Astrocyte (in vitro differentiated cells and primary cell): ENCODE results near the gene PNMA5. TPM values are rescaled to one million over a fixed set of nuclear protein-coding genes. Genes with fewer than 3 reads are reported as not detected.
A peak's percentile ranks its signal among the peaks of the same experiment; 100 is the strongest.

Source experiments
- DNase-seq: peaks from one replicate; pipeline ENCODE4 v3.0.0-alpha.2; 2010; ENCODE audit warnings: low read depth
- FAIRE-seq: peaks from 2 replicates; lab custom pipeline; 2011; peaks lifted over from hg19 to GRCh38; lab: Jason Lieb, UNC
- H2AFZ ChIP-seq: 2 replicates; pipeline ENCODE4 v1.6.0; 2012; ENCODE audit warnings: low read depth, low read length, inconsistent platforms
- H3K27ac ChIP-seq: 2 replicates; pipeline ENCODE4 v1.5.1; 2011; ENCODE audit warnings: low read depth, low read length, inconsistent platforms
- H3K27me3 ChIP-seq: 2 replicates; pipeline ENCODE4 v1.6.0; 2011; ENCODE audit warnings: low read length, inconsistent platforms; ENCODE audit not compliant: insufficient read depth
- H3K36me3 ChIP-seq: 2 replicates; pipeline ENCODE4 v1.5.1; 2011; ENCODE audit warnings: low read length, inconsistent platforms; ENCODE audit not compliant: insufficient read depth
- H3K4me1 ChIP-seq: 2 replicates; pipeline ENCODE4 v1.5.1; 2011; ENCODE audit warnings: low read length, inconsistent platforms; ENCODE audit not compliant: insufficient read depth
- H3K4me2 ChIP-seq: 2 replicates; pipeline ENCODE4 v1.6.0; 2012; ENCODE audit warnings: low read length, inconsistent platforms
- H3K4me3 ChIP-seq: 2 replicates; pipeline ENCODE4 v1.5.1; 2011; ENCODE audit warnings: low read depth, mild to moderate bottlenecking, low read length, inconsistent platforms; ENCODE audit not compliant: insufficient read depth
- H3K79me2 ChIP-seq: 2 replicates; pipeline ENCODE4 v1.6.0; 2012; ENCODE audit warnings: mild to moderate bottlenecking, low read length, inconsistent platforms; ENCODE audit not compliant: insufficient read depth
- H3K9ac ChIP-seq: 2 replicates; pipeline ENCODE4 v1.6.0; 2012; ENCODE audit warnings: mild to moderate bottlenecking, low read length, inconsistent platforms
- H3K9me3 ChIP-seq: 2 replicates; pipeline ENCODE4 v1.5.1; 2012; ENCODE audit warnings: low read depth, mild to moderate bottlenecking, low read length, inconsistent platforms; ENCODE audit not compliant: insufficient read depth
- H4K20me1 ChIP-seq: 2 replicates; pipeline ENCODE4 v1.6.0; 2012; ENCODE audit warnings: low read length, inconsistent platforms; ENCODE audit not compliant: insufficient read depth
- H3K27ac Mint-ChIP-seq: one replicate; pipeline ENCODE4 v1.8.0; 2021; ENCODE audit warnings: mild to moderate bottlenecking, mixed read lengths; ENCODE audit not compliant: unreplicated experiment
- H3K27me3 Mint-ChIP-seq: one replicate; pipeline ENCODE4 v1.8.0; 2021; ENCODE audit warnings: low read depth, mixed read lengths; ENCODE audit not compliant: unreplicated experiment
- H3K36me3 Mint-ChIP-seq: one replicate; pipeline ENCODE4 v1.8.0; 2021; ENCODE audit warnings: low read depth, mixed read lengths; ENCODE audit not compliant: unreplicated experiment
- H3K4me1 Mint-ChIP-seq: one replicate; pipeline ENCODE4 v1.8.0; 2021; ENCODE audit warnings: low read depth, mixed read lengths; ENCODE audit not compliant: unreplicated experiment
- H3K4me3 Mint-ChIP-seq: one replicate; pipeline ENCODE4 v1.8.0; 2021; ENCODE audit warnings: mild to moderate bottlenecking, moderate library complexity, mixed read lengths; ENCODE audit not compliant: unreplicated experiment
- H3K9me3 Mint-ChIP-seq: one replicate; pipeline ENCODE4 v1.8.0; 2021; ENCODE audit warnings: mild to moderate bottlenecking, mixed read lengths; ENCODE audit not compliant: unreplicated experiment
- EZH2 ChIP-seq: IDR thresholded peaks from 2 replicates; pipeline ENCODE4 v1.6.1; 2012; ENCODE audit warnings: mild to moderate bottlenecking, low read length, inconsistent platforms; ENCODE audit not compliant: insufficient read depth
- total RNA-seq: library from RNA; stranded (reverse); gene quantifications from 2 replicates; pipeline ENCODE4 v1.2.1, GENCODE V29; 2021
- TF ChIP-seq, protein P1 (sequence below): IDR thresholded peaks from 2 replicates; pipeline ENCODE4 v1.5.1; 2011; ENCODE audit warnings: low read depth, mild to moderate bottlenecking, inconsistent platforms, low read length, moderate library complexity; ENCODE audit not compliant: insufficient read depth

Gene PNMA5
- total RNA-seq, 1 donor from 2014 or later, result not detected

DNA sequence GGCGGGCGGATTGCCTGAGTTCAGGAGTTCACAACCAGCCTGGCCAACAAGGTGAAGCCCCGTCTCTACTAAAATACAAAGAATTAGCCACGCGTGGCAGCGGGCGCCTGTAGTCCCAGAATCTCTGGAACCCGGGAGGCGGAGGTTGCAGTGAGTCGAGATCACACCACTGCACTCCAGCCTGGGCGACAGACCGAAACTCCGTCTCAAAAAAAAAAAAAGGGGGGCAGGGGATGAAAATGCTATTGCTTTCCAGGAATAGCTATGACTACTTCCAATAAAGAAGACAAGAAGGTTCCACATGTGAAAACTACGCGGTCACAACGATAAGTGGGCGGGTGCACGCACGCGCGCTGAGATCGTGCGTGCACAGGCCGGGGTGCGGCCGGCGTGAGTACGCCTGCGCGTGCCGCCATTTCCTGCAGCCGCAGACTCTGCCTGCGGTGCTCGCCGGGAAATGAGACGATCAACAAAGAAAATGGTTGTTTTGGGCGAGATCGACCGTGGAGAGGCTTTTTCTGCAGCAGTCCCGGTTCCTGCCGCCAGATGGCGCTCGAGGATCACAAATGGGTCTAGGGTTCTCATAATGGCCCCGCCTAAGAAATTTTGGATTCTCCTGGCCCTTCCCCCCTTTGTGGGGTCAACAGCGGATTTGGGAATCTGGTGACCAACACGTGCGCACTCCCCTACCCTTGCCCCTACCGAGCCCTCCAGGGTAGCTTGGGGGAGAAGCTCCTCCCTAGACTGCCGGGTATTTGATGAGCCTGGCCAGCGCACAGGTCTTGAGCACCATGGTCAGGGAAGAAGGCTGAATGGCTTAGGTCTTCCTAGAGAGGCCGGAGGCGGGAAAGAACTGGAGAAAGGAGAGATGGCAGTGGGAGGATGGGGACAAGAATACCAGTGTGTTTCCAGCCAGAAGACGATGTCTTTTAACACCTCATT lies 35.1 kb downstream of the PNMA5 start:
- no peaks in the 10 kb centered on the region for H3K9me3 ChIP-seq
- peak; percentile 100 for FAIRE-seq

DNA sequence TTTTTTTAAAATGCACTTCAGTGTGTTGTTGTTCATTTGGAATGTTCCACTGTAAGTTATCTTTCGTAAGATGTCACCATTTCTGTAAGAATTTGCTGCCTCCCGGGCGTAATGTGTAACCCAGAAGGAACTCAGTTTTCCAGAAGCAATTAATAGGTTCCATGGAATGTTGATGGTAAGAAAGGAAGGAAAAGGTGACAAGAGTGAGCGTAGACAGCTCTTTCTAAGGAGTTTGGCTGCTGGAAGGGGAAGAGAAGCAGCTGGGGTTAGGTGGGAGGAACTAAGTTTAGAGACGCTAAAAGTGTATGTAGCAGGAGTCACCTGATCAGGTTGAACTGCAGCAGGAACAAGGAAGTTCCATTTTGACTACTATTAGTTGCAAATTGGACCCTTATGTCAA lies 35.9 kb downstream of the PNMA5 start:
- peak overlapping the region; percentile 26 for H3K27ac ChIP-seq
- peak overlapping the region; percentile 56 for H2AFZ ChIP-seq
- peaks cover 3% of the 10 kb centered on the region for H3K4me1 ChIP-seq
- H3K27me3 ChIP-seq, result no peaks in the 10 kb centered on the region
- H3K36me3 ChIP-seq, result no peaks in the 10 kb centered on the region
- H3K27ac Mint-ChIP-seq, result no peak overlapping the region
- H3K79me2 ChIP-seq, result no peaks in the 10 kb centered on the region
- no peaks in the 10 kb centered on the region for H3K36me3 Mint-ChIP-seq
- H3K9ac ChIP-seq, result no peak overlapping the region
- no peaks in the 10 kb centered on the region for H3K9me3 ChIP-seq
- FAIRE-seq (peak; percentile 45), DNase-seq (peak; percentile 20)
- no peaks in the 10 kb centered on the region for H4K20me1 ChIP-seq
- TF ChIP-seq, protein P1, sequence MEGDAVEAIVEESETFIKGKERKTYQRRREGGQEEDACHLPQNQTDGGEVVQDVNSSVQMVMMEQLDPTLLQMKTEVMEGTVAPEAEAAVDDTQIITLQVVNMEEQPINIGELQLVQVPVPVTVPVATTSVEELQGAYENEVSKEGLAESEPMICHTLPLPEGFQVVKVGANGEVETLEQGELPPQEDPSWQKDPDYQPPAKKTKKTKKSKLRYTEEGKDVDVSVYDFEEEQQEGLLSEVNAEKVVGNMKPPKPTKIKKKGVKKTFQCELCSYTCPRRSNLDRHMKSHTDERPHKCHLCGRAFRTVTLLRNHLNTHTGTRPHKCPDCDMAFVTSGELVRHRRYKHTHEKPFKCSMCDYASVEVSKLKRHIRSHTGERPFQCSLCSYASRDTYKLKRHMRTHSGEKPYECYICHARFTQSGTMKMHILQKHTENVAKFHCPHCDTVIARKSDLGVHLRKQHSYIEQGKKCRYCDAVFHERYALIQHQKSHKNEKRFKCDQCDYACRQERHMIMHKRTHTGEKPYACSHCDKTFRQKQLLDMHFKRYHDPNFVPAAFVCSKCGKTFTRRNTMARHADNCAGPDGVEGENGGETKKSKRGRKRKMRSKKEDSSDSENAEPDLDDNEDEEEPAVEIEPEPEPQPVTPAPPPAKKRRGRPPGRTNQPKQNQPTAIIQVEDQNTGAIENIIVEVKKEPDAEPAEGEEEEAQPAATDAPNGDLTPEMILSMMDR, result no peak
- no peak for TF ChIP-seq EZH2
- H3K9me3 Mint-ChIP-seq, result no peaks in the 10 kb centered on the region
- no peaks in the 10 kb centered on the region for H3K27me3 Mint-ChIP-seq
- H3K4me1 Mint-ChIP-seq, result no peaks in the 10 kb centered on the region
- peak overlapping the region; percentile 72 for H3K4me2 ChIP-seq
- no peak overlapping the region for H3K4me3 ChIP-seq
- no peak overlapping the region for H3K4me3 Mint-ChIP-seq

More for the DNA sequence above, 35.1 kb downstream of the PNMA5 start:
- peak overlapping the region; percentile 46 for H3K9ac ChIP-seq
- Mint-ChIP-seq H3K27me3 (no peaks in the 10 kb centered on the region), H3K4me1 (no peaks in the 10 kb centered on the region), H3K4me3 (peak overlapping the region; percentile 27), H3K36me3 (no peaks in the 10 kb centered on the region), H3K27ac (peak overlapping the region; percentile 72), H3K9me3 (no peaks in the 10 kb centered on the region)
- H3K4me3 ChIP-seq, result no peak overlapping the region
- peaks cover 3% of the 10 kb centered on the region for H3K4me1 ChIP-seq
- H3K27me3 ChIP-seq, result no peaks in the 10 kb centered on the region
- DNase-seq, result peak; percentile 72
- H3K4me2 ChIP-seq, result peak overlapping the region; percentile 72
- no peaks in the 10 kb centered on the region for H4K20me1 ChIP-seq
- peak overlapping the region; percentile 26 for H3K27ac ChIP-seq
- TF ChIP-seq EZH2, result no peak
- TF ChIP-seq, protein P1, result peak; percentile 72
- no peaks in the 10 kb centered on the region for H3K36me3 ChIP-seq
- H2AFZ ChIP-seq, result peak overlapping the region; percentile 86
- H3K79me2 ChIP-seq, result no peaks in the 10 kb centered on the region
